ENCODE results near the gene REPIN1. TPM values are rescaled to one million over a fixed set of nuclear protein-coding genes. Genes with fewer than 3 reads are reported as not detected.

REPIN1 gene
- total and polyA plus RNA-seq, 12 donors = 47.5 to 294 (median 182) TPM

DNA sequence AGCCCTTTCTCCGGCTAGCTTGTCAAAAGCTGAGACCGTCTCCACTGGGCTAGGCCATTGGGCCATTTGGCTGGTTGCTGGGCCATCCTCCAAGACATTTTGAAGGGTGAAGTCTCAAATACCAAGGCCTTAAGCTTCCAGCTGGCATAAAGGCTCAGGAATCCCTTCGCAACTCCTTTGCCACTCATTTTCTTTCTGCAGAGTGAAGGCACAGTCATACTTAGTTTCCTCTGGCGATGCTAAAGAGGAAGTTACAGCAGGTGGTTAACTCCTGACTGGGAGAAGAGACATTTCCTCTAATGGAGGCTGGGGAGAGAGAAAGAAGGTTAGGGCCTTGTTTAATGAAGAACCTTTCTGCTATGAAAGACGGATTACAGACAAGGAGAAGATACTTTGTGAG is 4.8 kb upstream of the REPIN1 start:
- intact Hi-C loops (cut with DNase I) = no loop called here
- WGBS, 4 donors = 70 to 80% (median 72%) methylated on average over 5 of the region's 5 CpGs
- no peak for DNase-seq

DNA sequence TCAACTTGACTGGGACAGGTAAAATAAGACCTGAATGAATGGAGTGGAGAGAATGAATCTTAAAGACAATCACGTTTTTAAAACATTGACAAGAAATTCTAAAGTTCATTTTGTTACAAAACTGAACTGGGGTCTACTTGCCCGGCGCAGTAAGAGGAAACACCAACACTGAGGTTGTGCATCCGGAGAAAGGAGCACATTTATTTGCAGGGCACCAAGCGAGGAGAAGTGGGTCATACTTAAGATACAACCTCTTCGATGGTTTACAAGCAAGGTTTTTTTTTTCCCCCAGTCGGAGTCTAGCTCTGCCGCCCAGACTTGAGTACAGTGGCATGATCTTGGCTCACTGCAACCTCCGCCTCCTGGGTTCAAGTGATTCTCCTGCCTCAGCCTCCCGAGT is 3.4 kb upstream of the REPIN1 start:
- no peak for DNase-seq
- Histone ChIP-seq H3K4me3 (no peak overlapping the region), H3K4me1 (replicated peaks in 1 of 2) (peaks cover 11 to 13% of the 10 kb centered on the region in 2 donors), H3K27ac (no peak overlapping the region), H3K9me3 (replicated peaks in 1 of 3) (no peaks in the 10 kb centered on the region), H3K36me3 (replicated peaks in 1 of 2) (no peaks in the 10 kb centered on the region), H3K27me3 (no peaks in the 10 kb centered on the region)
- intact Hi-C loops (cut with DNase I) = no loop called here
- 83 to 87% (median 86%) methylated on average over 10 of the region's 10 CpGs for WGBS, 4 donors
- TF ChIP-seq POLR2A (IDR thresholded peaks at IDR 0.05) = no peak
- TF ChIP-seq, protein P1, sequence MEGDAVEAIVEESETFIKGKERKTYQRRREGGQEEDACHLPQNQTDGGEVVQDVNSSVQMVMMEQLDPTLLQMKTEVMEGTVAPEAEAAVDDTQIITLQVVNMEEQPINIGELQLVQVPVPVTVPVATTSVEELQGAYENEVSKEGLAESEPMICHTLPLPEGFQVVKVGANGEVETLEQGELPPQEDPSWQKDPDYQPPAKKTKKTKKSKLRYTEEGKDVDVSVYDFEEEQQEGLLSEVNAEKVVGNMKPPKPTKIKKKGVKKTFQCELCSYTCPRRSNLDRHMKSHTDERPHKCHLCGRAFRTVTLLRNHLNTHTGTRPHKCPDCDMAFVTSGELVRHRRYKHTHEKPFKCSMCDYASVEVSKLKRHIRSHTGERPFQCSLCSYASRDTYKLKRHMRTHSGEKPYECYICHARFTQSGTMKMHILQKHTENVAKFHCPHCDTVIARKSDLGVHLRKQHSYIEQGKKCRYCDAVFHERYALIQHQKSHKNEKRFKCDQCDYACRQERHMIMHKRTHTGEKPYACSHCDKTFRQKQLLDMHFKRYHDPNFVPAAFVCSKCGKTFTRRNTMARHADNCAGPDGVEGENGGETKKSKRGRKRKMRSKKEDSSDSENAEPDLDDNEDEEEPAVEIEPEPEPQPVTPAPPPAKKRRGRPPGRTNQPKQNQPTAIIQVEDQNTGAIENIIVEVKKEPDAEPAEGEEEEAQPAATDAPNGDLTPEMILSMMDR (IDR thresholded peaks at IDR 0.05) = no peak

More for the DNA sequence above, 4.8 kb upstream of the REPIN1 start:
- TF ChIP-seq POLR2A (IDR thresholded peaks at IDR 0.05) = no peak
- TF ChIP-seq, protein P1 (IDR thresholded peaks at IDR 0.05) = no peak
- Histone ChIP-seq H3K27me3 (no peaks in the 10 kb centered on the region), H3K4me3 (no peak overlapping the region), H3K9me3 (replicated peaks in 1 of 3) (no peaks in the 10 kb centered on the region), H3K36me3 (replicated peaks in 1 of 2) (no peaks in the 10 kb centered on the region), H3K4me1 (replicated peaks in 1 of 2) (peaks cover 3 to 6% of the 10 kb centered on the region in 2 donors), H3K27ac (no peak overlapping the region)

DNA sequence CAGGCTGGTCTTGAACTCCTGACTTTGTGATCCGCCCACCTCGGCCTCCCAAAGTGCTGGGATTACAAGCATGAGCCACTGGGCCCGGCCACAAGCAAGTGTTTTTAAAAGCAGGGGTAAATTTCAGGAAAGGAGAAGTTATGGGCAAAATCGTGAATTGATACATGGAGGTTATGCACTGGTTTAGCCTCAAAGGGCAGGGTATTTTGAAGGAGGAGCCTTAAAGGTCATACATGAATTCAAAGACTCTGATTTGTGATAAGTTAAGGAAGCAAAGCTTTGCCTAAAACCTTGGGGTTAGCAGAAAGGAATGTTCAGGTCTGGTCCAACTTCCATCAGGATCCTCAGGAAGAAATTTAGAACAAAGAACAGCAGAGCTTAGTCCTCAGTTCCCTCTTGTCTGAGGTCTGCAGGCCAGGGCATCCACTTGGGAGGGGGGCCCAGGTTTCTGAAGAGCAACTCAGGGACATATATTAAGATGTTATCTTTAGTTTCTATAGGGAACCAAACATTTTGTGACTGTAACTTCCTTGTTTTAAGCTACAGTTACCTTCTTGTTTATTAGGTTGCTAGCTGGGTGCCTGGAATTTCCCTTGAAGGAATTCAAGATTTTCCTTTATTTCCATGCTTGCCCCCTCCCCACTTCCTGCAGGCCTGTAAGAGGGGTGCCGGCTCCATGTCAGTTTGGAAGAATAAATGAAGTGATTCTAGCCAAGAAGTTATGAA is 2.8 kb upstream of the REPIN1 start:
- intact Hi-C loops (cut with DNase I) = no loop called here
- Histone ChIP-seq H3K27ac (no peak overlapping the region), H3K4me1 (replicated peaks in 1 of 2) (peaks cover 17 to 20% of the 10 kb centered on the region in 2 donors), H3K27me3 (no peaks in the 10 kb centered on the region), H3K4me3 (no peak overlapping the region), H3K36me3 (replicated peaks in 1 of 2) (peaks cover 0 to 3% of the 10 kb centered on the region in 2 donors), H3K9me3 (replicated peaks in 1 of 3) (no peaks in the 10 kb centered on the region)
- WGBS, 4 donors = 68 to 80% (median 76%) methylated on average over 5 of the region's 5 CpGs
- no peak for DNase-seq
- TF ChIP-seq POLR2A (IDR thresholded peaks at IDR 0.05) = no peak
- TF ChIP-seq, protein P1 (IDR thresholded peaks at IDR 0.05) = no peak

DNA sequence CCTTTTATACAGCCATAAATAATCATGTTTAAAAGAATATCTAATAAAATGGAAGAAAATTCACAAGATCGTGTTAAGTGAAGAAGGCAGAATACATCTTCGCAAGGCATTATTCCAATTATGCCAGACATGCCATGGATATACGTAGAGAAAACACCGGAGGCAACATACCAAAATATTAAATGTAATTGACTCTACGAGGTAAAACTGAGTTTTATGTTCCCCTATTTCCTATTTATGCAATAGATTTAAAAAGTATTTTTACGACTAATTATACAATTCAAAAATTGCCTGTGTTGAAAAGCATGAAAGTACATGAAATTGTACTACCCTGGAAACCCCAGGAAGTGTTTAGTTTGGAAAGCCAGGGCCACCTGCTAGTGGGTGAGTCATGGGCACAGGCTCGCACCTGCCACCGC is 936 bp upstream of the REPIN1 start:
- DNase-seq = no peak
- Histone ChIP-seq H3K27me3 (no peaks in the 10 kb centered on the region), H3K36me3 (replicated peaks in 1 of 2) (peaks cover 0 to 21% of the 10 kb centered on the region in 2 donors), H3K27ac (peak overlapping the region; percentile 61 to 99 (median 97)), H3K4me3 (peak overlapping the region in 2 of 4 donors; percentile 63 to 74), H3K9me3 (replicated peaks in 1 of 3) (no peaks in the 10 kb centered on the region), H3K4me1 (replicated peaks in 1 of 2) (peaks cover 20 to 28% of the 10 kb centered on the region in 2 donors)
- WGBS, 4 donors = 44 to 73% (median 53%) methylated on average over 6 to 8 of the region's 8 CpGs
- TF ChIP-seq, protein P1 (IDR thresholded peaks at IDR 0.05) = no peak
- no peak for TF ChIP-seq POLR2A (IDR thresholded peaks at IDR 0.05)
- intact Hi-C loops (cut with DNase I) = loop anchor here in 1 of 2 donors (2.0 kb wide), 1 partner anchor 43 kb away; no protein-coding TSS in a partner anchor

All from adrenal gland (tissue), 12 donors.